Lung (tissue), 12 donors: ENCODE measurements around the gene DLG1. TPM values are rescaled to one million over a fixed set of nuclear protein-coding genes. Genes with fewer than 3 reads are reported as not detected.
A peak's percentile ranks its signal among the peaks of the same experiment; 100 is the strongest.

Experiments
- ATAC-seq: fragments of 200-7000 bp; cut with Tn5 transposase; one replicate; pipeline ENCODE4 v1.9.1; 2020; ENCODE audit warnings: moderate number of reproducible peaks; ENCODE audit not compliant: insufficient read depth, low FRiP score
- DNase-seq, 3 donors: peaks; one replicate each; pipeline ENCODE4 v3.0.0-alpha.2; 2013 to 2017
- H3K27ac ChIP-seq, 2 donors: one replicate each; pipeline ENCODE4 v1.5.1; 2013; ENCODE audit warnings: mild to moderate bottlenecking in 2 of 2, moderate library complexity in 2 of 2, control low read depth in 1 of 2, inconsistent platforms in 1 of 2, low read depth in 1 of 2, low read length in 1 of 2
- H3K27me3 ChIP-seq, 3 donors: one replicate each; pipeline ENCODE4 v1.5.1; 2013; ENCODE audit warnings: low read length in 2 of 3; ENCODE audit not compliant: control insufficient read depth in 3 of 3, insufficient read depth in 3 of 3
- H3K36me3 ChIP-seq, 4 donors: one replicate each; pipeline ENCODE4 v1.5.1; 2013; ENCODE audit warnings: low read length in 4 of 4, mild to moderate bottlenecking in 1 of 4, moderate library complexity in 1 of 4; ENCODE audit not compliant: control insufficient read depth in 4 of 4, insufficient read depth in 4 of 4
- H3K4me1 ChIP-seq, 5 donors: one replicate each; pipeline ENCODE4 v1.5.1; 2013; ENCODE audit warnings: low read length in 5 of 5, mild to moderate bottlenecking in 2 of 5, moderate library complexity in 1 of 5; ENCODE audit not compliant: control insufficient read depth in 5 of 5, insufficient read depth in 5 of 5
- H3K4me3 ChIP-seq: one replicate; pipeline ENCODE4 v1.5.1; 2013; ENCODE audit warnings: mild to moderate bottlenecking, control low read depth, moderate library complexity
- H3K9ac ChIP-seq, 2 donors: one replicate each; pipeline ENCODE4 v1.5.1; 2013; ENCODE audit warnings: low read length in 2 of 2, control low read depth in 1 of 2; ENCODE audit not compliant: insufficient read depth in 1 of 2
- H3K9me3 ChIP-seq, 4 donors: one replicate each; pipeline ENCODE4 v1.5.1; 2013; ENCODE audit warnings: low read length in 3 of 4, mild to moderate bottlenecking in 1 of 4, moderate library complexity in 1 of 4; ENCODE audit not compliant: control insufficient read depth in 4 of 4, insufficient read depth in 3 of 4
- WGBS, 2 donors: extraction: QIAGEN DNeasy Blood & Tissue Kit; methylation state at CpG; one replicate each; pipeline ENCODE4 v1.1.7; 2013; 5-methylcytosine and 5-hydroxymethylcytosine counted together
- polyA plus RNA-seq, 2 donors: library from polyadenylated mRNA; stranded (reverse); fragments of 200-250 nt; gene quantifications; one replicate each; pipeline ENCODE4 v1.2.1, GENCODE V29; 2013
- total RNA-seq, 2 donors: library from RNA; depleted of rRNA in 1 of 2; stranded (reverse); fragments of >200 nt in 1 of 2; gene quantifications; one replicate each; pipeline ENCODE4 v1.2.1, GENCODE V29; 2014 to 2021
- TF ChIP-seq, protein P1 (sequence below): IDR thresholded peaks from 2 replicates; pipeline ENCODE4 v1.5.1; 2012; ENCODE audit warnings: mild to moderate bottlenecking; ENCODE audit errors: control extremely low read depth, extremely low read depth
- donor health status: control.
- donor health status: control.
- donor health status: Bipolar disorder and iron deficiency.
- donor health status: healthy.
- donor health status: DM: yes; HTN: yes; CAD: no.

DLG1 gene
- total and polyA plus RNA-seq, 4 donors = 16.0 to 114 (median 45.7) TPM

DNA sequence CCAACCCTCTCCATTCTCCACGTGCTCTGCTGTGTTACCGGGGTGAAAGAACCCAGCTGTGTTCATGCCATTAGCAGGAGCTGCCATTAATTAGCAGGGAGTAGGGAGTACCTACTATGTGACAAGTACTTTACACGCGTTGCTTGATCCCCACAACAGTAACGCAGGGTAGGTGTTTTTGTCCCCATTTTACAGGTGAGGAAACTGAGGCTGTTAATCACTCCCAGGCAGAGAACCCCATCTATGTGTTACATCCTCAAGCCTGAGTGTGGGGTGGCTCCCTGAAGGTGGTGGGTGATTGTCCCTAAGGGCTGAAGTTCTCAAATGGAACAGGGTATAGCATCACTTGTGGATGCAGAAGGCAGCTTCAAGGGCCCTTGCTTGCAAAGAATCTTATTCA, 291.6 kb downstream of the DLG1 start:
- 96 to 97% methylated on average over 5 of the region's 5 CpGs for WGBS, 2 donors

DNA sequence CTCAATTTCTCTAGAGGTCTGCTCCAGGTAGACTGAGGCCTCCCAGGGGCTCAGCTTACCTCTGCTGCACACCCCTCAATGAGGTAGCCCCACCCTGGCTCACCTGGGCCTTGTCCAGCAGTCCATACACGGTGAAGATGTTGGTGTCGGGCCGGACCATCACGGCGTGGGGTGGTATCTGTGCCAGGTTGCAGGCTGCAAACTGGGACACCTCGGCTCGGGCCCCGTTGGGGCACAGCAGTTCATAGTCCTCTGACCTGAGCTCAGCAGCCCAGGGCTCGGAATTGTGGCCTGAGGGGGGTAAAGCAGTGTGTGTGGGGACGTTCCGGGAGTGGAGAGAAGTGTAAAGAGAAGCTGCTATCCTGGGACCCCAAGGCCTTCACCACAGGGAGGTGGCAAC, 292.0 kb downstream of the DLG1 start:
- no peaks in the 10 kb centered on the region for H3K27me3 ChIP-seq
- peaks cover 0 to 20% (median 7%) of the 10 kb centered on the region in 5 donors for H3K4me1 ChIP-seq
- no peak for ATAC-seq
- H3K9ac ChIP-seq = no peak overlapping the region
- DNase-seq = no peak
- H3K4me3 ChIP-seq = no peak overlapping the region
- no peaks in the 10 kb centered on the region for H3K9me3 ChIP-seq
- H3K27ac ChIP-seq = no peak overlapping the region
- no peaks in the 10 kb centered on the region for H3K36me3 ChIP-seq
- WGBS, 2 donors = 94 to 95% methylated on average over 11 of the region's 11 CpGs
- TF ChIP-seq, protein P1, sequence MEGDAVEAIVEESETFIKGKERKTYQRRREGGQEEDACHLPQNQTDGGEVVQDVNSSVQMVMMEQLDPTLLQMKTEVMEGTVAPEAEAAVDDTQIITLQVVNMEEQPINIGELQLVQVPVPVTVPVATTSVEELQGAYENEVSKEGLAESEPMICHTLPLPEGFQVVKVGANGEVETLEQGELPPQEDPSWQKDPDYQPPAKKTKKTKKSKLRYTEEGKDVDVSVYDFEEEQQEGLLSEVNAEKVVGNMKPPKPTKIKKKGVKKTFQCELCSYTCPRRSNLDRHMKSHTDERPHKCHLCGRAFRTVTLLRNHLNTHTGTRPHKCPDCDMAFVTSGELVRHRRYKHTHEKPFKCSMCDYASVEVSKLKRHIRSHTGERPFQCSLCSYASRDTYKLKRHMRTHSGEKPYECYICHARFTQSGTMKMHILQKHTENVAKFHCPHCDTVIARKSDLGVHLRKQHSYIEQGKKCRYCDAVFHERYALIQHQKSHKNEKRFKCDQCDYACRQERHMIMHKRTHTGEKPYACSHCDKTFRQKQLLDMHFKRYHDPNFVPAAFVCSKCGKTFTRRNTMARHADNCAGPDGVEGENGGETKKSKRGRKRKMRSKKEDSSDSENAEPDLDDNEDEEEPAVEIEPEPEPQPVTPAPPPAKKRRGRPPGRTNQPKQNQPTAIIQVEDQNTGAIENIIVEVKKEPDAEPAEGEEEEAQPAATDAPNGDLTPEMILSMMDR = no peak

More for the DNA sequence above, 291.6 kb downstream of the DLG1 start:
- H3K4me3 ChIP-seq = no peak overlapping the region
- H3K9me3 ChIP-seq = no peaks in the 10 kb centered on the region
- DNase-seq = no peak
- H3K4me1 ChIP-seq = peaks cover 0 to 22% (median 7%) of the 10 kb centered on the region in 5 donors
- H3K36me3 ChIP-seq = no peaks in the 10 kb centered on the region
- no peak for ATAC-seq
- H3K27me3 ChIP-seq = no peaks in the 10 kb centered on the region
- TF ChIP-seq, protein P1 = no peak
- no peak overlapping the region for H3K27ac ChIP-seq
- no peak overlapping the region for H3K9ac ChIP-seq

DNA sequence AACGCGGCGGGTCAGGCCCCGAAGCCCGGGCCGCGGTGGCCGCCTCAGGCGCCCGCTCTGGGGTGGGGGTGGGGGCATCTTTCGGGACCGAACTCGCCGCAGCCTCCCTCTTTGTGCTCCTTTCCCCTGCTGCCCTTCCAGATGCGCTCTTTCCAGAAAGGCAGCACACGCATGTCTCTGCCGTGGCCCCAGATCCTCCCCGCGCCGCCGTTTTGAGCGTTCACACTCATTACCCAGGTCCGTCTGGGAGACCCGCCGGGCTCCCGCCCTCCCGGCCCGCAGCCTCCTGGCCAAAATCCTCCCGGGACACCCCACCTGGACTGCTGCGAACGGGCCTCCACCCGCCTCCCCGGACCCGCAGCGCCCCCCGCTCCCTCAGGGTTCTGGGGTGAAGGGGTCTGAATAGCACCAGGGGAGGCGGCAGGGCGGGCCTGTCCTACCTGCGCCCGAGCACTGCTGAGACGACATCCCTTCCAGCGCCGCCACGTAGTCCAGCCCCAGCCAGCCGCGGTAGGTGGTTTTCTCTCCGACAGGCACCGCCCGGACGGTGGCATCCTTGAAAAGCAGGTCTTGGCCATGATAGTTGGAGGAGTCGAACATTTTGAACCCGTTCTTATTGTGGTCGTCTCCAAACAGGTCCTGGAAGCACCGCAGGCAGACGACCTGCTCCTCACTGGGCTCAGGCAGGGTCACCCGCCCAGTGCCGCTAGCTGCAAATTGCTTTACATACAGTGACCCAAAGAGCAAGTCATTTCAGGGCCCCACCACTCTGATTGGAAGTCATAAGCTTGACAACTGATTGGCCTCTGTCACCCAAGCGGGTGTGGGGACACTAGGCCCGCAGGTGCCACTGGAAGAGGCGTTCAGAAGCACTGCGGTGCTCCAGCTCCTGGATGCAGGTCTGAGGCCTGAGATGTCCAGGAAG, 294.7 kb downstream of the DLG1 start:
- TF ChIP-seq, protein P1 = no peak
- H3K4me1 ChIP-seq = peaks cover 0 to 12% (median 6%) of the 10 kb centered on the region in 5 donors
- no peaks in the 10 kb centered on the region for H3K27me3 ChIP-seq
- peak overlapping the region; percentile 56 to 57 for H3K9ac ChIP-seq
- no peaks in the 10 kb centered on the region for H3K36me3 ChIP-seq
- H3K27ac ChIP-seq = no peak overlapping the region
- H3K9me3 ChIP-seq = no peaks in the 10 kb centered on the region
- peak; percentile 33 to 43 (median 36) for DNase-seq
- 25 to 39% methylated on average over 42 to 61 of the region's 61 CpGs for WGBS, 2 donors
- peak overlapping the region; percentile 38 for H3K4me3 ChIP-seq
- no peak for ATAC-seq
